ENCODE results near the gene CCDC184.

The CCDC184 gene

DNA sequence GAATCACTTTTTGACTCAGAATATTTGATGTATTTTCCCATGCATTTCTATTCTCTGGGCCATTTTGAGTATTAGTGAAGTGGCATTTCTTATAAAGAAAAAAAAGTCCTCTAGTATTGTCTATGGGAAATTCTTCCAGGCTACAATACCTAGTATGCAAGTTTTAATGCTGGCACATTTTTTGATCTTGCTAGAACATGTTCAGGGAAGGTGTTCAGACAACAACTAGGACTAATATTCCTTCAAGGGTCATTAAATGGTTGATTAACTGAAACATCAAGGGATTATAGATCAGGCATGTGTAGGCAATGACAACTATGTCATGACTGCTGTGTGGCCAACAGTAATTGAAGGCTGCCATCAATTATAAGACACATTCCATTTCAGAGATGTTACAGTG, 7.7 kb downstream of the CCDC184 start:
- TF ChIP-seq, protein P1, sequence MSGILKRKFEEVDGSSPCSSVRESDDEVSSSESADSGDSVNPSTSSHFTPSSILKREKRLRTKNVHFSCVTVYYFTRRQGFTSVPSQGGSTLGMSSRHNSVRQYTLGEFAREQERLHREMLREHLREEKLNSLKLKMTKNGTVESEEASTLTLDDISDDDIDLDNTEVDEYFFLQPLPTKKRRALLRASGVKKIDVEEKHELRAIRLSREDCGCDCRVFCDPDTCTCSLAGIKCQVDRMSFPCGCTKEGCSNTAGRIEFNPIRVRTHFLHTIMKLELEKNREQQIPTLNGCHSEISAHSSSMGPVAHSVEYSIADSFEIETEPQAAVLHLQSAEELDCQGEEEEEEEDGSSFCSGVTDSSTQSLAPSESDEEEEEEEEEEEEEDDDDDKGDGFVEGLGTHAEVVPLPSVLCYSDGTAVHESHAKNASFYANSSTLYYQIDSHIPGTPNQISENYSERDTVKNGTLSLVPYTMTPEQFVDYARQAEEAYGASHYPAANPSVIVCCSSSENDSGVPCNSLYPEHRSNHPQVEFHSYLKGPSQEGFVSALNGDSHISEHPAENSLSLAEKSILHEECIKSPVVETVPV (CRISPR knock-in tag; IDR thresholded peaks at IDR 0.05), result no peak
- no peak for ATAC-seq

DNA sequence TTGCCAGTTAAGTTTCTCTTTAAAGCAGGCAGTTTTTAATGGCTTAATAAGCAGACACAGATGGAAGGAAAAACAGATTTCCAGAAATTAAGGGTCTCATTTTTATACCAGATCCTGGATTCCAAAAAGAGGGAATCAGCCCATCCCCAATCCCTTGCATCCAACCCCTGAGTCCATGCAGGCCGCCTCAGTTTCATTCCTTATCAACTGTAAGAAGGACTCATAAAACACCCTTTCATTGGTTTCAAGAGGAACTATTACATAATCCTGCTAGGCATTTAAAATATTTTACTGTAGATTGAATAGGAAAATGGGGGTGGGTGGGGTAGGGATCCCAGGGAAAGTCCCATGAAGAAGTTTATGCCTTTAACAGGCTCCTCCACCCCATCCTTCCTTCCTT, 9.4 kb downstream of the CCDC184 start:
- TF ChIP-seq ZNF565 (CRISPR knock-in tag; conservative IDR thresholded peaks at IDR 0.05; ENCODE audit: low read depth) (no peak), ZNF70 (CRISPR knock-in tag; IDR thresholded peaks at IDR 0.05) (no peak), OSR1 (CRISPR knock-in tag; IDR thresholded peaks at IDR 0.05) (no peak), GLIS3 (CRISPR knock-in tag; IDR thresholded peaks at IDR 0.05) (no peak), ESRRG (CRISPR knock-in tag; IDR thresholded peaks at IDR 0.05) (no peak), TOX (CRISPR knock-in tag; IDR thresholded peaks at IDR 0.05; ENCODE audit: borderline replicate concordance) (no peak), ZNF8 (CRISPR knock-in tag; IDR thresholded peaks at IDR 0.05) (no peak)
- TF ChIP-seq, protein P2, sequence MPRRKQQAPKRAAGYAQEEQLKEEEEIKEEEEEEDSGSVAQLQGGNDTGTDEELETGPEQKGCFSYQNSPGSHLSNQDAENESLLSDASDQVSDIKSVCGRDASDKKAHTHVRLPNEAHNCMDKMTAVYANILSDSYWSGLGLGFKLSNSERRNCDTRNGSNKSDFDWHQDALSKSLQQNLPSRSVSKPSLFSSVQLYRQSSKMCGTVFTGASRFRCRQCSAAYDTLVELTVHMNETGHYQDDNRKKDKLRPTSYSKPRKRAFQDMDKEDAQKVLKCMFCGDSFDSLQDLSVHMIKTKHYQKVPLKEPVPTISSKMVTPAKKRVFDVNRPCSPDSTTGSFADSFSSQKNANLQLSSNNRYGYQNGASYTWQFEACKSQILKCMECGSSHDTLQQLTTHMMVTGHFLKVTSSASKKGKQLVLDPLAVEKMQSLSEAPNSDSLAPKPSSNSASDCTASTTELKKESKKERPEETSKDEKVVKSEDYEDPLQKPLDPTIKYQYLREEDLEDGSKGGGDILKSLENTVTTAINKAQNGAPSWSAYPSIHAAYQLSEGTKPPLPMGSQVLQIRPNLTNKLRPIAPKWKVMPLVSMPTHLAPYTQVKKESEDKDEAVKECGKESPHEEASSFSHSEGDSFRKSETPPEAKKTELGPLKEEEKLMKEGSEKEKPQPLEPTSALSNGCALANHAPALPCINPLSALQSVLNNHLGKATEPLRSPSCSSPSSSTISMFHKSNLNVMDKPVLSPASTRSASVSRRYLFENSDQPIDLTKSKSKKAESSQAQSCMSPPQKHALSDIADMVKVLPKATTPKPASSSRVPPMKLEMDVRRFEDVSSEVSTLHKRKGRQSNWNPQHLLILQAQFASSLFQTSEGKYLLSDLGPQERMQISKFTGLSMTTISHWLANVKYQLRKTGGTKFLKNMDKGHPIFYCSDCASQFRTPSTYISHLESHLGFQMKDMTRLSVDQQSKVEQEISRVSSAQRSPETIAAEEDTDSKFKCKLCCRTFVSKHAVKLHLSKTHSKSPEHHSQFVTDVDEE (CRISPR knock-in tag; IDR thresholded peaks at IDR 0.05), result no peak
- TF ChIP-seq, protein P3, sequence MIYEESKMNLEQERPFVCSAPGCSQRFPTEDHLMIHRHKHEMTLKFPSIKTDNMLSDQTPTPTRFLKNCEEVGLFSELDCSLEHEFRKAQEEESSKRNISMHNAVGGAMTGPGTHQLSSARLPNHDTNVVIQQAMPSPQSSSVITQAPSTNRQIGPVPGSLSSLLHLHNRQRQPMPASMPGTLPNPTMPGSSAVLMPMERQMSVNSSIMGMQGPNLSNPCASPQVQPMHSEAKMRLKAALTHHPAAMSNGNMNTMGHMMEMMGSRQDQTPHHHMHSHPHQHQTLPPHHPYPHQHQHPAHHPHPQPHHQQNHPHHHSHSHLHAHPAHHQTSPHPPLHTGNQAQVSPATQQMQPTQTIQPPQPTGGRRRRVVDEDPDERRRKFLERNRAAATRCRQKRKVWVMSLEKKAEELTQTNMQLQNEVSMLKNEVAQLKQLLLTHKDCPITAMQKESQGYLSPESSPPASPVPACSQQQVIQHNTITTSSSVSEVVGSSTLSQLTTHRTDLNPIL (CRISPR knock-in tag; IDR thresholded peaks at IDR 0.05; ENCODE audit: low read depth), result no peak
- no peak for ATAC-seq

DNA sequence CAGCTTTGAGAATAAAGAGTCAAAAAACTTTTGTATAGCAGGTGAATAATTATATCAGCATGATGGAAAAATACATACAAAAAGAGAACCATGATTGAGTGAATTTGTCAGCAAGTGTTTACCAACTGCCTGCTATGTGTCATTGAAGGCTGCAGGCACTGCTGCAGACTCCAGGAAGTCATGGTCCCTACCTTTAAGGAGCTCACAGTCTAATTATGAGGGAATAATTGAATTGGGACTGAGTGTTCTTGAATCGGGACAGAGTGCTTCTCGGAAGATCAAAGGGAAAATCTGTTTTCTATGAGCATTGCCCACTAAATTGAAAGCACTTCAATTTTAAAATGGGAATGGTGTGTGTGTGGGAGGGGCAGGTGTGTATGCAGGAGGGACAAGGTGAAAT, 10.2 kb downstream of the CCDC184 start:
- no peak for ATAC-seq
- TF ChIP-seq TOX (CRISPR knock-in tag; IDR thresholded peaks at IDR 0.05; ENCODE audit: borderline replicate concordance) (no peak), GLIS3 (CRISPR knock-in tag; IDR thresholded peaks at IDR 0.05) (no peak)

DNA sequence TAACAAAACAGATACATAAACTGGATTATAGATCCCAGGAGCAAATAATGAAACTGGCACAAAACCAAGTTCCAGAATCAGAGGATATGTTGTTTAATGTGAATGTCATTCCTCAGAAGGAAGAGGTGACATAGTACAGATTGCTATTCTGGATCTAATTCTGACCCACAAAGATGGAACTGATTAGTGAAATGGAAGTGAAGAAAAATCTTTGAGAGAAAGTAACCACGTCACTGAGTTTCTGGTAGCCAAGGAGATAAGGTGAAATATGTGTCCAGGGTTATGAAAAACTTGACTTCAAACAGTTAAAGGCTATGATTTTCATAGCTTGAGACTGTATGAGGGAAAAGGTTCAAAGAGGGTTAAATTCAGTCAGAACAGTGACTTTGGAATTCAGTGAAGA, 11.4 kb downstream of the CCDC184 start:
- ATAC-seq, result peak; percentile 23
- TF ChIP-seq, protein P1 (CRISPR knock-in tag; IDR thresholded peaks at IDR 0.05), result no peak
- TF ChIP-seq ZFP3 (CRISPR knock-in tag; IDR thresholded peaks at IDR 0.05) (no peak), TOX (CRISPR knock-in tag; IDR thresholded peaks at IDR 0.05; ENCODE audit: borderline replicate concordance) (no peak), ZFP30 (CRISPR knock-in tag; IDR thresholded peaks at IDR 0.05) (no peak), TCF4 (CRISPR knock-in tag; IDR thresholded peaks at IDR 0.05; ENCODE audit: borderline replicate concordance) (peak; percentile 88), ARNTL (CRISPR knock-in tag; IDR thresholded peaks at IDR 0.05; ENCODE audit: borderline replicate concordance, low read depth) (no peak), BACH2 (CRISPR knock-in tag; IDR thresholded peaks at IDR 0.05; ENCODE audit: borderline replicate concordance) (no peak), ISL1 (CRISPR knock-in tag; IDR thresholded peaks at IDR 0.05) (peak; percentile 92), GLIS3 (CRISPR knock-in tag; IDR thresholded peaks at IDR 0.05) (no peak), ZNF8 (CRISPR knock-in tag; IDR thresholded peaks at IDR 0.05) (no peak), ZNF565 (CRISPR knock-in tag; conservative IDR thresholded peaks at IDR 0.05; ENCODE audit: low read depth) (no peak), ZNF70 (CRISPR knock-in tag; IDR thresholded peaks at IDR 0.05) (no peak), ZC3H10 (CRISPR knock-in tag; IDR thresholded peaks at IDR 0.05) (no peak), OSR1 (CRISPR knock-in tag; IDR thresholded peaks at IDR 0.05) (no peak), ESRRG (CRISPR knock-in tag; IDR thresholded peaks at IDR 0.05) (no peak), PPARA (CRISPR knock-in tag; IDR thresholded peaks at IDR 0.05; ENCODE audit: borderline replicate concordance) (no peak), RARB (CRISPR knock-in tag; IDR thresholded peaks at IDR 0.05) (no peak), CSDC2 (CRISPR knock-in tag; IDR thresholded peaks at IDR 0.05) (no peak), SNAI2 (CRISPR knock-in tag; IDR thresholded peaks at IDR 0.05) (no peak)
- TF ChIP-seq, protein P4, sequence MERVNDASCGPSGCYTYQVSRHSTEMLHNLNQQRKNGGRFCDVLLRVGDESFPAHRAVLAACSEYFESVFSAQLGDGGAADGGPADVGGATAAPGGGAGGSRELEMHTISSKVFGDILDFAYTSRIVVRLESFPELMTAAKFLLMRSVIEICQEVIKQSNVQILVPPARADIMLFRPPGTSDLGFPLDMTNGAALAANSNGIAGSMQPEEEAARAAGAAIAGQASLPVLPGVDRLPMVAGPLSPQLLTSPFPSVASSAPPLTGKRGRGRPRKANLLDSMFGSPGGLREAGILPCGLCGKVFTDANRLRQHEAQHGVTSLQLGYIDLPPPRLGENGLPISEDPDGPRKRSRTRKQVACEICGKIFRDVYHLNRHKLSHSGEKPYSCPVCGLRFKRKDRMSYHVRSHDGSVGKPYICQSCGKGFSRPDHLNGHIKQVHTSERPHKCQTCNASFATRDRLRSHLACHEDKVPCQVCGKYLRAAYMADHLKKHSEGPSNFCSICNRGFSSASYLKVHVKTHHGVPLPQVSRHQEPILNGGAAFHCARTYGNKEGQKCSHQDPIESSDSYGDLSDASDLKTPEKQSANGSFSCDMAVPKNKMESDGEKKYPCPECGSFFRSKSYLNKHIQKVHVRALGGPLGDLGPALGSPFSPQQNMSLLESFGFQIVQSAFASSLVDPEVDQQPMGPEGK (CRISPR knock-in tag; IDR thresholded peaks at IDR 0.05; ENCODE audit: borderline replicate concordance), result 0 out of 2 replicates have a peak, but pooled peaks have one; percentile 16
- TF ChIP-seq, protein P5, sequence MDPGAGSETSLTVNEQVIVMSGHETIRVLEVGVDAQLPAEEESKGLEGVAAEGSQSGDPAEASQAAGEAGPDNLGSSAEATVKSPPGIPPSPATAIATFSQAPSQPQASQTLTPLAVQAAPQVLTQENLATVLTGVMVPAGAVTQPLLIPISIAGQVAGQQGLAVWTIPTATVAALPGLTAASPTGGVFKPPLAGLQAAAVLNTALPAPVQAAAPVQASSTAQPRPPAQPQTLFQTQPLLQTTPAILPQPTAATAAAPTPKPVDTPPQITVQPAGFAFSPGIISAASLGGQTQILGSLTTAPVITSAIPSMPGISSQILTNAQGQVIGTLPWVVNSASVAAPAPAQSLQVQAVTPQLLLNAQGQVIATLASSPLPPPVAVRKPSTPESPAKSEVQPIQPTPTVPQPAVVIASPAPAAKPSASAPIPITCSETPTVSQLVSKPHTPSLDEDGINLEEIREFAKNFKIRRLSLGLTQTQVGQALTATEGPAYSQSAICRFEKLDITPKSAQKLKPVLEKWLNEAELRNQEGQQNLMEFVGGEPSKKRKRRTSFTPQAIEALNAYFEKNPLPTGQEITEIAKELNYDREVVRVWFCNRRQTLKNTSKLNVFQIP (CRISPR knock-in tag; IDR thresholded peaks at IDR 0.05; ENCODE audit: borderline replicate concordance, low read depth), result no peak
- TF ChIP-seq, protein P3 (CRISPR knock-in tag; IDR thresholded peaks at IDR 0.05; ENCODE audit: low read depth), result no peak

Data from SK-N-SH treated with all-trans-retinoic acid at 6 μM for 48 hours (cell line).